ENCODE data around the gene RFX5.

The RFX5 gene

GRCh38 chr1:151370211-151370911, 23.3 kb upstream of the RFX5 start:
- TF ChIP-seq CTCF (IDR thresholded peaks at IDR 0.05; ENCODE audit: insufficient read depth, low read length) (no peak), REST (IDR thresholded peaks at IDR 0.05; ENCODE audit: insufficient replicate concordance, low read depth) (peak; percentile 61), GABPA (IDR thresholded peaks at IDR 0.05; ENCODE audit: low read depth) (0 out of 2 replicates have a peak, but pooled peaks have one; percentile 10), SPI1 (IDR thresholded peaks at IDR 0.05; ENCODE audit: borderline replicate concordance, low read depth) (peak; percentile 82), POLR2AphosphoS5 (IDR thresholded peaks at IDR 0.05; ENCODE audit: low read depth) (0 out of 2 replicates have a peak, but pooled peaks have one; percentile 25)
- Histone ChIP-seq H3K27me3 (ENCODE audit: insufficient read depth, poor library complexity, severe bottlenecking) (no peaks in the 10 kb centered on the region), H3K27ac (replicated peaks) (peak overlapping the region; percentile 38), H3K4me3 (replicated peaks; ENCODE audit: insufficient read depth, low read length) (no peak overlapping the region)
- peak; percentile 59 to 81 for DNase-seq (ENCODE audit: low read depth in 1 of 2, low spot score in 1 of 2)

- Histone ChIP-seq H3K27me3 (ENCODE audit: insufficient read depth, poor library complexity, severe bottlenecking) (no peaks in the 10 kb centered on the region), H3K27ac (replicated peaks) (no peak overlapping the region; the same call in 1 of the 2 replicates)
- no peak for TF ChIP-seq SPI1 (IDR thresholded peaks at IDR 0.05; ENCODE audit: borderline replicate concordance, low read depth)
Measured at GRCh38 chr1:151369621-151370048, 22.6 kb upstream of the RFX5 start.

GRCh38 chr1:151369302-151369610, 22.2 kb upstream of the RFX5 start:
- Histone ChIP-seq H3K27ac (replicated peaks) (no peak overlapping the region; the same call in 1 of the 2 replicates), H3K27me3 (ENCODE audit: insufficient read depth, poor library complexity, severe bottlenecking) (no peaks in the 10 kb centered on the region), H3K4me3 (replicated peaks; ENCODE audit: insufficient read depth, low read length) (no peak overlapping the region)
- no peak for TF ChIP-seq CTCF (IDR thresholded peaks at IDR 0.05; ENCODE audit: insufficient read depth, low read length)
- no peak for TF ChIP-seq POLR2AphosphoS5 (IDR thresholded peaks at IDR 0.05; ENCODE audit: low read depth)
- TF ChIP-seq REST (IDR thresholded peaks at IDR 0.05; ENCODE audit: insufficient replicate concordance, low read depth): no peak
- TF ChIP-seq GABPA (IDR thresholded peaks at IDR 0.05; ENCODE audit: low read depth): no peak
- DNase-seq (ENCODE audit: low read depth in 1 of 2, low spot score in 1 of 2): no peak

More at GRCh38 chr1:151369621-151370048, 22.6 kb upstream of the RFX5 start:
- no peak for DNase-seq (ENCODE audit: low read depth in 1 of 2, low spot score in 1 of 2)
- H3K4me3 ChIP-seq (replicated peaks; ENCODE audit: insufficient read depth, low read length): no peak overlapping the region

GRCh38 chr1:151368393-151369301, 21.6 kb upstream of the RFX5 start:
- no peak overlapping the region for H3K4me3 ChIP-seq (replicated peaks; ENCODE audit: insufficient read depth, low read length)
- no peak for DNase-seq (ENCODE audit: low read depth in 1 of 2, low spot score in 1 of 2)
- TF ChIP-seq GABPA (IDR thresholded peaks at IDR 0.05; ENCODE audit: low read depth): no peak
- no peaks in the 10 kb centered on the region for H3K27me3 ChIP-seq (ENCODE audit: insufficient read depth, poor library complexity, severe bottlenecking)
- no peak overlapping the region for H3K27ac ChIP-seq (replicated peaks)
